Caco-2 (cell line): Measurements from ENCODE around the gene RANBP17. TPM values are rescaled to one million over a fixed set of nuclear protein-coding genes. Genes with fewer than 3 reads are reported as not detected.
"Not testable (repeated sequence)": the region's sequence is repeated elsewhere in the genome, so short reads cannot be mapped to it uniquely, and the experiment has no call there.

Experiments
- BruUV-seq: library from RNA; stranded (reverse); fragments of 400-500 nt; replicated peaks from 2 replicates; lab custom pipeline; 2021; lab: Mats Ljungman, UMichigan
- CTCF ChIA-PET: fragments of 300-600 bp; sonication (Branson Sonifier 250); formaldehyde crosslinking; loops from one replicate; lab custom pipeline; 2022; ENCODE audit warnings: antibody characterized with exemption; lab: Charles Lee
- POLR2A ChIA-PET: fragments of 300-600 bp; sonication (Branson Sonifier 250); formaldehyde crosslinking; loops from one replicate; lab custom pipeline; 2022; ENCODE audit warnings: antibody characterized with exemption; lab: Charles Lee
- DNase-seq, 2 experiments: peaks; one replicate each; pipeline versions ENCODE4 v3.0.0 to v3.0.0-alpha.2; 2020 to 2022
- H3K27me3 ChIP-seq: replicated peaks from 2 replicates; pipeline ENCODE4 v1.6.0; 2011; ENCODE audit warnings: low read length; ENCODE audit not compliant: control insufficient read depth, insufficient read depth
- H3K36me3 ChIP-seq: 2 replicates; pipeline ENCODE4 v1.5.1; 2011; ENCODE audit warnings: low read length; ENCODE audit not compliant: control insufficient read depth, insufficient read depth
- H3K4me1 ChIP-seq: fragments of 250-450 bp; sonication (Bioruptor Pico); 2 replicates; pipeline ENCODE4 v1.5.1; 2020; ENCODE audit warnings: mild to moderate bottlenecking
- H3K4me3 ChIP-seq: 2 replicates; pipeline ENCODE4 v1.5.1; 2011; ENCODE audit warnings: low read depth, mild to moderate bottlenecking, control low read depth, low read length
- H3K9me3 ChIP-seq: fragments of 250-450 bp; sonication (Bioruptor Pico); 2 replicates; pipeline ENCODE4 v1.5.1; 2020; ENCODE audit warnings: mild to moderate bottlenecking, moderate library complexity
- H3K27ac Mint-ChIP-seq: one replicate; pipeline ENCODE4 v1.8.0; 2022; ENCODE audit warnings: mixed read lengths; ENCODE audit not compliant: unreplicated experiment
- H3K27me3 Mint-ChIP-seq: one replicate; pipeline ENCODE4 v1.8.0; 2022; ENCODE audit warnings: mixed read lengths; ENCODE audit not compliant: insufficient read depth, unreplicated experiment
- H3K36me3 Mint-ChIP-seq: one replicate; pipeline ENCODE4 v1.8.0; 2022; ENCODE audit warnings: mild to moderate bottlenecking, mixed read lengths; ENCODE audit not compliant: insufficient read depth, unreplicated experiment
- H3K4me1 Mint-ChIP-seq: one replicate; pipeline ENCODE4 v1.8.0; 2022; ENCODE audit warnings: low read depth, mixed read lengths; ENCODE audit not compliant: unreplicated experiment
- H3K4me3 Mint-ChIP-seq: one replicate; pipeline ENCODE4 v1.8.0; 2022; ENCODE audit warnings: mild to moderate bottlenecking, moderate library complexity, mixed read lengths; ENCODE audit not compliant: unreplicated experiment
- H3K9me3 Mint-ChIP-seq: one replicate; pipeline ENCODE4 v1.8.0; 2022; ENCODE audit warnings: mixed read lengths; ENCODE audit not compliant: unreplicated experiment
- CTCF ChIP-seq, 2 experiments: fragments of 200-600 bp in 1 of 2; IDR thresholded peaks; 1 replicate in 1 of 2; 2 replicates in 1 of 2; pipeline versions ENCODE4 v1.5.1 to v1.8.0; 2011 to 2022; ENCODE audit warnings: antibody characterized with exemption in 1 of 2, control low read depth in 1 of 2, inconsistent platforms in 1 of 2, low read depth in 1 of 2, low read length in 1 of 2, mild to moderate bottlenecking in 1 of 2, moderate library complexity in 1 of 2; ENCODE audit not compliant: insufficient read depth in 1 of 2, severe bottlenecking in 1 of 2, unreplicated experiment in 1 of 2
- intact Hi-C: fragments of 100-400 bp; cut with micrococcal nuclease; formaldehyde crosslinking; loops from one replicate; pipeline ENCODE4 v1.10.0; 2022; ENCODE audit not compliant: unreplicated experiment
- total RNA-seq: library from RNA; stranded (reverse); gene quantifications from 2 replicates; pipeline ENCODE4 v1.2.3, GENCODE V29; 2022

The RANBP17 gene
- total RNA-seq, 1 experiment from 2014 or later, result 28.2 TPM

GRCh38 chr5:170826117-170826516 is 35.7 kb upstream of the RANBP17 start:
- peaks cover 10% of the 10 kb centered on the region for H3K9me3 Mint-ChIP-seq
- no peak overlapping the region for H3K27ac Mint-ChIP-seq
- ChIA-PET CTCF (no interaction called here), POLR2A (no interaction called here)
- Histone ChIP-seq H3K9me3 (peaks cover 13% of the 10 kb centered on the region; the same call in 1 of the 2 replicates), H3K4me3 (no peak overlapping the region), H3K4me1 (no peaks in the 10 kb centered on the region), H3K27me3 (no peaks in the 10 kb centered on the region), H3K36me3 (no peaks in the 10 kb centered on the region)
- no peaks in the 10 kb centered on the region for H3K4me1 Mint-ChIP-seq
- intact Hi-C loops, result no loop called here
- H3K27me3 Mint-ChIP-seq, result no peaks in the 10 kb centered on the region
- no peak for DNase-seq
- TF ChIP-seq CTCF (IDR thresholded peaks at IDR 0.05; ENCODE audit: insufficient read depth in 1 of 2, low read depth in 1 of 2, low read length in 1 of 2, severe bottlenecking in 1 of 2, unreplicated experiment in 1 of 2), result no peak
- no TSS peak for BruUV-seq
- no peak overlapping the region for H3K4me3 Mint-ChIP-seq
- no peaks in the 10 kb centered on the region for H3K36me3 Mint-ChIP-seq

GRCh38 chr5:170832241-170832640 is 29.6 kb upstream of the RANBP17 start:
- no peak for TF ChIP-seq CTCF (IDR thresholded peaks at IDR 0.05; ENCODE audit: insufficient read depth in 1 of 2, low read depth in 1 of 2, low read length in 1 of 2, severe bottlenecking in 1 of 2, unreplicated experiment in 1 of 2)
- H3K27ac Mint-ChIP-seq, result no peak overlapping the region
- H3K9me3 Mint-ChIP-seq, result peaks cover 10% of the 10 kb centered on the region
- H3K9me3 ChIP-seq, result peaks cover 3% of the 10 kb centered on the region; the same call in 1 of the 2 replicates
- no peaks in the 10 kb centered on the region for H3K4me1 ChIP-seq
- CTCF ChIA-PET, result interaction anchor here (0.7 to 1.2 kb wide), 2 partner anchors 23 to 84 kb away, joined by 3 to 4 read pairs; no protein-coding TSS in a partner anchor
- H3K4me3 Mint-ChIP-seq, result no peak overlapping the region
- no TSS peak for BruUV-seq
- no peaks in the 10 kb centered on the region for H3K27me3 ChIP-seq
- intact Hi-C loops, result loop anchor here (1.0 kb wide), 1 partner anchor 21 kb away; no protein-coding TSS in a partner anchor
- POLR2A ChIA-PET, result interaction anchor here (0.7 kb wide), 1 partner anchor 32 kb away, joined by 3 read pairs; no protein-coding TSS in a partner anchor
- DNase-seq, result no peak
- H3K4me3 ChIP-seq, result no peak overlapping the region
- H3K4me1 Mint-ChIP-seq, result peaks cover 7% of the 10 kb centered on the region
- H3K27me3 Mint-ChIP-seq, result no peaks in the 10 kb centered on the region
- no peaks in the 10 kb centered on the region for H3K36me3 ChIP-seq
- no peaks in the 10 kb centered on the region for H3K36me3 Mint-ChIP-seq

- POLR2A ChIA-PET, H3K36me3 ChIP-seq, H3K4me3 ChIP-seq, H3K27me3 Mint-ChIP-seq, H3K9me3 Mint-ChIP-seq, H3K4me3 Mint-ChIP-seq, H3K4me1 ChIP-seq, H3K27me3 ChIP-seq, H3K4me1 Mint-ChIP-seq, H3K9me3 ChIP-seq, CTCF ChIA-PET, DNase-seq, BruUV-seq, H3K27ac Mint-ChIP-seq, intact Hi-C loops, H3K36me3 Mint-ChIP-seq: not testable (repeated sequence)
Measured at GRCh38 chr5:170833981-170834380, 27.8 kb upstream of the RANBP17 start.
